Skeletal muscle cell (primary cell): ENCODE measurements around the gene PFKFB4.
"Not testable (repeated sequence)": the region's sequence is repeated elsewhere in the genome, so short reads cannot be mapped to it uniquely, and the experiment has no call there.

Experiments used
- DNase-seq: peaks from one replicate; pipeline ENCODE4 v3.0.0-alpha.2; 2010; ENCODE audit warnings: low read depth
- H3K4me3 ChIP-seq: 2 replicates; pipeline ENCODE4 v1.5.1; 2011; ENCODE audit warnings: low read depth, mild to moderate bottlenecking, control low read depth, low read length, moderate library complexity

PFKFB4 gene

DNA sequence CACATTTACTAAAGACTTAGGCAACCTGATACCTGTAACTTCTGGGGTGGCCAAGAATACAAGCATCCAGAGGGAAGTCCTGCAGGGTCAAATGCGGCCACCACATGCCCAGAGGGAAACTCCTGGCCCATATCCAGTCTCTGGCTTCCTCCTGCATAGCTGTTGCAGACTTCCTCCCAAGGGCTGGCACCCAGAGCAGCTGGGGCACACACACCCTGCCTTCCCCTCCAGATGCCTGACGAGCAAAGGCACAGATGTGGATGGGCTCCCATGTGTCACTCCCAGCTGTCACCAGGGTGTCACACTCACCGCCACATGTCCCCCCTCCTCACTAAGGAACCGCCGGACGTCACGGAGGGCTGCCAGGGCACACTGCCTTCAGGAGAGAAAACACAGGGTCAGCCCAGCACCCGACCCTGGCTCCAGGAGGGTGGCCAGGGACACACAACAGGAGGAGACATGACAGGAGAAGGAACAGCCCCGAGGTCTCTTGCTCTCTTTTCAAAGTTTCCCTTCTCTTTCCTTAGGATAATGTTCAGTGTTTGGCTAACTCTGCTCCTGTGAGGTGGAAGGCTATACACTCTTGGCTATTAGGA, 13.2 kb downstream of the PFKFB4 start:
- no peak overlapping the region for H3K4me3 ChIP-seq
- DNase-seq: no peak

GRCh38 chr3:48538451-48538850, 18.2 kb downstream of the PFKFB4 start:
- no peak for DNase-seq
- H3K4me3 ChIP-seq: no peak overlapping the region

- no peak overlapping the region for H3K4me3 ChIP-seq
- no peak for DNase-seq
Measured at GRCh38 chr3:48536785-48537184, 19.8 kb downstream of the PFKFB4 start.

GRCh38 chr3:48536116-48536515, 20.5 kb downstream of the PFKFB4 start:
- H3K4me3 ChIP-seq: no peak overlapping the region
- DNase-seq: no peak

- DNase-seq: no peak
- H3K4me3 ChIP-seq: no peak overlapping the region
Measured at GRCh38 chr3:48535578-48535977, 21.0 kb downstream of the PFKFB4 start.

- no peak overlapping the region for H3K4me3 ChIP-seq
- DNase-seq: no peak
Measured at GRCh38 chr3:48532977-48533337, 23.6 kb downstream of the PFKFB4 start.

DNA sequence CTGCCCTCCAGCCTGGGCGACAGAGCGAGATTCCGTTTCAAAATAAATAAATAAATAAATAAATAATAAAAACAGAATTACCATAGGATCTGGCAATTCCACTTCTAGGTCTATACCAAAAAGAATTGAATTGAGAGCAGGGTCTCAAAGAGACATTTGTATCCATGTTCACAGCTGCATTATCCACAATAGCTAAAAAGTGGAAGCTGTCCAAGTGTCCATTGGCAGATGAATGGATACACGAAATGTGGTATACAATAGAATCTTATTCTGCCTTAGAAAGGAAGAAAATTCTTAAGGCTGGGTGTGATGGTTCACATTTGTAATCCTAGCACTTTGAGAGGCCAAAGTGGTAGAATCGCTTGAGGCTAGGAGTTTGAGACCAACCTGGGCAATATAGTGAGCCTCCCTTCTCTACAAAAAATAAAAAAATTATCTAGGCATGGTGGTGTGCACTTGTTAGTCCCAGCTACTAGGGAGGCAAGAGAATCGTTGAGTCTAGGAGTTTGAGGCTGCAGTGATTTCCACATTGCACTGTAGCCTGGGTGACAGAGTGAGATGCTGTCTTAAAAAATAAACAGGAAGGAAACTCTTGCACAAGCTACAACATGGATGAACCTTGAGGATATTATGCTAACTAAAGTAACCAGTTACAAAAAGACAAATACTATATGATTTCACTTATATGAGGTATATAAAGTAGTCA, 24.2 kb downstream of the PFKFB4 start:
- no peak overlapping the region for H3K4me3 ChIP-seq
- no peak for DNase-seq

GRCh38 chr3:48530701-48531100, 25.9 kb downstream of the PFKFB4 start:
- not testable (repeated sequence) for DNase-seq, H3K4me3 ChIP-seq

- H3K4me3 ChIP-seq: no peak overlapping the region
- DNase-seq: no peak
Measured at GRCh38 chr3:48528754-48529153, 27.8 kb downstream of the PFKFB4 start.

DNA sequence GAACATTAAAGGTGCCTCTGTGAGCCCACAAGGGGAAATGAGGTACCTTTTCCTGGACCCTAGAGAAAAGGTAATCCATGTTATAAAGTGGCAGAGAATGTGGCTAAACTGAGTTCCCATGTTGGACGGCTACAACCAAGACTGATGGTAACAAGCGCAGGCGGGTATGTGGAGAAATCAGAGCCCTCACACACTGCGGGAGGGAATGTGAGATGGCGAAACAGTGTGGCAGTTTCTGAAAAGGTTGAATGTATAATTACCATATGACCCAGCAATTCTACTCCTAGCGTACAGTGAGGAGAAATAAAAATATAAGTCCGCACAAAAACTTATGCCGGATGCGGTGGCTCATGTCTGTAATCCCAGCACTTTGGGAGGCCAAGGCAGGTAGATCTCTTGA, 28.6 kb downstream of the PFKFB4 start:
- no peak for DNase-seq

GRCh38 chr3:48524970-48525369, 31.6 kb downstream of the PFKFB4 start:
- no peak for DNase-seq
- no peak overlapping the region for H3K4me3 ChIP-seq

More for the DNA sequence above, 28.6 kb downstream of the PFKFB4 start:
- no peak overlapping the region for H3K4me3 ChIP-seq

DNA sequence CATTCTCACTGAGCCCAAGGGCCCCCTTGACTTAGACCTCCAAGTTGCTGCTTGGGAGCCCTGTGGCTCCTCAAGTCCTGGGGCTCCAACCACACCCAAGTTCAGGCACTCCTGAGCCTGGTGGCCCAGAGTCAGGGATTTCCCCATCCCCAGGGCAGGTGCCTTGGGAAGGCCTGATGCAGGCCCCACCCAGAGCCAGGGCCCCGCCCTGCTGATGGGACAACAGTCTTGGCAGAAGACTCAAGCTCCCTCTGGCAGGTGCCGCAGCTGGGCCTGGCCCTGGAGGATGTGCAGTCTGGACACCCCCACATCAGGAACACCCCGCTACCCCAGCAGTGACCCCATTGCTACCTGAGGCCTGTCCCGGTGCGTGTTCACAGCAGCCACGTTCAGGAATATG, 35.0 kb downstream of the PFKFB4 start:
- DNase-seq: no peak
- H3K4me3 ChIP-seq: no peak overlapping the region

DNA sequence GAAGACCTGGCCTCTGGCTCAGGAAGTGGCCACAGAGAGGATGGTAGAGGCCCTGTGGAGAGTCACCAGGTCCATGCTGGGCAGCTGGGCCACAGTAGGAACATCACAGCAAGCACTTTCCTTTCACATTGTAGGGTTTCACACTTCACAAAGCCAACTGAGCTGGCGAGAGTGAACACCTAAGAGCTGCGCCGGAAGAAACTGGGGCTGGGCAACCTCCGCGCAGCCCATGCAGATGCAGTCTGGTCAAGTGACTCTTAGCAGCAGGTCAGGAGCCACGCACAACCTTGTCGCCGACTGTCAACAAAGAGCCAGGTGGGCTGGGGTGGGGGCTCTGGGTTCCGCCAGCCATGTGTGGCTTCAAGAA, 37.3 kb downstream of the PFKFB4 start:
- no peak for DNase-seq
- no peak overlapping the region for H3K4me3 ChIP-seq

DNA sequence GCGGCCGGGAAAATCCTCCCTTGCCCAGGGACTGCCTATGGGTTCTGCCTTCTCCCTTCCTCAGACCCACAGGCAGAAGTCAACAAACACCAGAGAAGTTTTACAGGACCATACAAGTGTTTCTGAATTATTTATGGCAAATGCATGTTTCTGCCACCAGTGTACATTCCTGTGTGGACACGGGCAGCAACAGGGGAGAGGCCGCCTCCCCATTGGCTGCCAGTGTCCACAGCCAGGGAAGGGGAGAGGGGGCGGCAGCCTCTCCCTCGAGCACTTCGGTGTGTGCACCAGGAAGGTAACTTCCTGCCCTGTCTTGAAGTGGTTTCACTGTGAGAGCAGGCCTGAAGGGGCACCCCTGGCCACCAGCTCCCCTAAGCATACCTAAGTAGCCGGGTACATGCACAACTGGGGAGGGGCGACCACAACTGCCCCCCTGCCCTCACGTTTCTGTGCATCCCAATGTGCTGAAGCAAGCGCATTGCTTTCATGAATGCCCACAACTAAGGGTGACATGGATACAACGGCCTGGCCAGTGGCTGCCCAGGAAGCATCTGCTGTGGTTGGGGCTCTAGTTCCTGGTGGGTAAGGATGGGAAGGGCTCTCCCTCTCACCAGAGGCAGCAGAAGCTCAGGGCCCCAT, 37.8 kb downstream of the PFKFB4 start:
- DNase-seq: no peak

GRCh38 chr3:48518069-48518468, 38.5 kb downstream of the PFKFB4 start:
- DNase-seq: no peak
- no peak overlapping the region for H3K4me3 ChIP-seq

More for the DNA sequence above, 37.8 kb downstream of the PFKFB4 start:
- no peak overlapping the region for H3K4me3 ChIP-seq

DNA sequence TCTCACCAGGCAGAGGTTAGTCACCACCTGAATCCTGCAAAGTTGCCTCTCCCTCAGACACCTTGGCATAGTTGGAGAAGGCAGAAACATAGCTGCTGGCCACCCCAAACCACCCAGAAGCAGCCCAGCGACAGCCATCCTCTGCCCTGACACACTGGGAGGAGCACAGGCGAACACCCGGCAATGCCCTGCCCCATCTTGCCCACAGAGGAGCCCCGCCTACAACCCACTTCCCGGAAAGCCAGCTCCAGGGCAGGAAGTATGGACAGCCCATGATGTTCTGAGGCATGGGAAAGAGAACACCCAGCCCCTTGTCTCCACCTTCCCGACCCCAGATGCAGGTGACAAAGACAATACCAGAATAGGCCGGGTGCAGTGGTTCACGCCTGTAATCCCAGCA, 40.0 kb downstream of the PFKFB4 start:
- no peak for DNase-seq
- no peak overlapping the region for H3K4me3 ChIP-seq

DNA sequence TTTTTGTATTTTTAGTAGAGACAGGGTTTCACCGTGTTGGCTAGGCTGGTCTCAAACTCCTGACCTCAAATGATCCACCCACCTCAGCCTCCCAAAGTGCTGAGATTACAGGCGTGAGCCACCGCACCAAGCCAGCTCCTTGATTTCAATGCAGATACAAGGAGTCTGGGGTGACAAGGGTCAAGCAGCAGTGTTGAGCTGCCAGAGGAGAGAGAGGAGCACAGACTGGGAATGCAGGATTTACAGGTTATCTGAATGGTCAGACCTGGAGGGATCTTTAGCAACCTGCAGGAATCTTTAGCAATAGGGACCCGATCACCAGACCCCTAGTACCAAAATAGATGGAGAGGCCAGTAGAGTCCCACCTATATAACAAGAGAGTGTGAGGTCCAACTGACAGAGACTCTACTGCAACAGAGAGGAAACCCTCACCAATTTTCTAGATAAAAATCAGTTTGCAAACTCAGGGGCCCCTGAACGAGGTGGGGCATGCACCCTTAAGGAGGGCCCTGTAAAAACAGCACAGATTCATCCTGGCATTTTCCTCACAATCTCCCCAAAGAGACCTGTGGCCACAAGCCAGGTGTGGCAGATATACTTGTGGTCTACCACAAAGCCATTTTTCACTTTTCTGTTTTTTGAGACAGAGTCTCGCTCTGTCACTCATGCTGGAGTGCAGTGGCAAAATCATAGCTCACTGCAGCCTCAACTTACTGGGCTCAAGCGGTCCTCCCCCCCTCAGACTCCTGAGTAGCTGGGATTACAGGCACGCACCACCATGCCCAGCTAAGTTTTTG, 42.0 kb downstream of the PFKFB4 start:
- no peak for DNase-seq
- H3K4me3 ChIP-seq: no peak overlapping the region

DNA sequence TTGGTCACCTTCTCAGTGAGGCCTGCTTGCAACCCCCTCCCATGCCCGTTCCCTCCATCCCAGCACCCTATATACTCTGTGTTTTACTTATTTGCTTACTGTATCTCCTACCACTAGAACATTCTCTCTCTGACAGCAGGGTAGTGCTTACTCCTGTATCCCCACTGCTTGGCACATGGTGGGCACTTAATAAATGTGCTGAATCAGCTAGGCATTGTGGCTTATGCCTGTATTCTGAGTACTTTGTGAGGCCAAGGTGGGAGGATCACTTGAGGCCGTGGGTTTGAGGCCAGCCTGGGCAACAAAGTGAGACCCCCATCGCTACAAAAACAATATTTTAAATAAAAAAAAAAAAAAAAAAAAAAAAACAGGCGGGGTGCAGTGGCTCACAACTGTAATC, 45.1 kb downstream of the PFKFB4 start:
- H3K4me3 ChIP-seq: no peak overlapping the region

GRCh38 chr3:48507256-48508061, 49.1 kb downstream of the PFKFB4 start:
- peak; percentile 27 for DNase-seq
- no peak overlapping the region for H3K4me3 ChIP-seq

More for the DNA sequence above, 45.1 kb downstream of the PFKFB4 start:
- no peak for DNase-seq
